Mucosa of stomach (tissue), 1 donor: ENCODE results near the gene ISLR.

ENCODE experiments used
- H3K27me3 ChIP-seq: one replicate; pipeline ENCODE4 v1.7.0; 2013; ENCODE audit warnings: mild to moderate bottlenecking, low read length; ENCODE audit not compliant: control insufficient read depth, insufficient read depth
- H3K36me3 ChIP-seq: one replicate; pipeline ENCODE4 v1.7.0; 2013; ENCODE audit warnings: low read length; ENCODE audit not compliant: control insufficient read depth, insufficient read depth
- H3K4me1 ChIP-seq: one replicate; pipeline ENCODE4 v1.7.0; 2013; ENCODE audit warnings: mild to moderate bottlenecking, low read length; ENCODE audit not compliant: control insufficient read depth, insufficient read depth
- H3K4me3 ChIP-seq: one replicate; pipeline ENCODE4 v1.7.0; 2013; ENCODE audit warnings: low read length
- H3K9ac ChIP-seq: one replicate; pipeline ENCODE4 v1.7.0; 2013; ENCODE audit warnings: mild to moderate bottlenecking, low read length, moderate library complexity
- H3K9me3 ChIP-seq: one replicate; pipeline ENCODE4 v1.7.0; 2013; ENCODE audit warnings: mild to moderate bottlenecking, low read length, moderate library complexity; ENCODE audit not compliant: control insufficient read depth
- donor health status: Pancreatic carcinoma.

Gene ISLR

DNA sequence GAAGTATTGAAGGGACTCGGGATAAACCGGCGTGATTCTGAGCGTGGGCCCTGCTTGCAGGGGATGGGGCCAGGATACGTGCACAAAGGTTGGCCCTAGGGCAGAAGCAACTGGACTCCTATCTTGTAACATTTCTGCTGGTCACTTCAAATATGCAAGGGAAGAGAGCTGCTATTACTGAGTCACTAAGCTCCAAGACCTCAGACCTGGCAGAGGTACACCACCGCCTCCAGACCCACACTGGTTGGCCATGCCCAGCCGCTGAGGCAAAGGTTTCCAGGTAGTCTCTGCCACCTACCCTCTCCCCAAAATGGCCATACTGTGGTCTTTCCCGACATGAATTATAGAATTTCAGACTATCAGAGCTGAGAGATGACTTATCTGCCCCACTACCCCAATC lies 42.4 kb downstream of the ISLR start:
- Histone ChIP-seq H3K9me3 (no peaks in the 10 kb centered on the region), H3K9ac (no peak overlapping the region), H3K4me3 (no peak overlapping the region), H3K27me3 (peaks cover 19% of the 10 kb centered on the region), H3K4me1 (peaks cover 24% of the 10 kb centered on the region), H3K36me3 (no peaks in the 10 kb centered on the region)

DNA sequence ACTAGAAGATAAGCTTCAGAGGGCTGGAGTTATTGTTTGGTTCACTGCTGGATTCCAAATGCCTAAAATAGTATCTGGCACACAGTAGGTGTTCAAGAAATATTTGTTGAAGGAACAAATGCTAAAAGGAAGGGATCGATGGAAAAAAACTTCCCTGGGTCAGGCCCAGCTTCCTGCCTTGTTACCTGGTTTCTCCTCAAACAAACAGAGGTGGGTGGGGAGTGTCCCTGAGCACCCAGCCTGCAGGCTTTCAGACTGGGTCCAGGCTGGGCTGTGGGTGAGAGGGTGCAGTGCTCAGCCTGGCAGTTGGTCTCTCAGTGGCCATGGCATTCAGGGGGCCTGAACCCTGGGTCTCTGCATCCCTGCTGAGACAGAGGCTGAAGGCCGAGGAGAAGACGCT lies 43.4 kb downstream of the ISLR start:
- no peak overlapping the region for H3K4me3 ChIP-seq
- H3K36me3 ChIP-seq: no peaks in the 10 kb centered on the region
- H3K9me3 ChIP-seq: no peaks in the 10 kb centered on the region
- peaks cover 22% of the 10 kb centered on the region for H3K27me3 ChIP-seq
- peaks cover 23% of the 10 kb centered on the region for H3K4me1 ChIP-seq
- no peak overlapping the region for H3K9ac ChIP-seq

DNA sequence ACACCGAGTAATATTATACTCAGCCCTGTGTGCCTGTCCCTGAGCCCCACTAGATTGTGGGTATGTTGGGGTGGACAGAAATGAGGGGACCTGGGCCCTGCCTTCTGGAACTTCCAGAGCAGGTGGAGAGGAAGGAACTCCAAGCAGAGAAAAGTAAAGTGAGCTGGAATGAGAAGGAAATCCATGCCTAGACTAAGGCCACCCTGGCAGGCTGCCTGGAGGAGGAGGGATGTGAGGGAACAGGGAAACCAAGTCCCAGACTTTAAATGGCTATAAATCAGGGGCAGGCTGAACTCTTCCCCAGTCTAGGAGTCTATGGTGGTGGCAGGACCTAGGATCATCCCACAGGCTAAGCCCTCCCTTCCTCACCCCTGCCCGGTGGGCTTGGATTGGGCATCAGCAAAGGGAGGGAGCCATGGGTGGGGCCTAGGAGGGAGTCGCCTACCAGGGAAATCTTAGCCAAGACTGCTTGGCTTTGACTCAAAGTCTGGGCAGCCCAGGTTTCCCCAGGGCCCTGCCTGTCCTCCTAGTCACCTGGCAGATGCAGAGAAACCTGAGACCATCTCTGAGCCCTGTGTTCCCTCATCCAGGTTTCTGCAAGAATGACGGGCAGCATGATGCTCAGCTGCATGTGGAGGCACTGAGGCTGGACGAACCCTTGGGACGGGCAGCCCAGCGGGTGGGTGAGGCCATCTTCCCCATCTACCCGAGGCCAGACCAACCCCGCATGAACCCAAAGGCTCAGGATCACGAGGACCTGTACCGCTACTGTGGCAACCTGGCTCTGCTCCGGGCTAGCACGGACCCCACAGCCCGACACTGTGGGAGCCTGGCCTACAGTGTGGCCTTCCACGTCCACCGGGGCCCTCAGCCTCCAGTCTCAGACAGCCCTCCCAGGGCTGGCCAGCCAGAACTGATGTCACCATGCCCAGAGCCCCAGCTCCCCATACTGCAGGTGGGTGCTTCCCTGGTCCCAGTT lies 44.7 kb downstream of the ISLR start:
- no peaks in the 10 kb centered on the region for H3K9me3 ChIP-seq
- H3K4me3 ChIP-seq: no peak overlapping the region
- H3K4me1 ChIP-seq: peaks cover 23% of the 10 kb centered on the region
- H3K9ac ChIP-seq: no peak overlapping the region
- peaks cover 25% of the 10 kb centered on the region for H3K27me3 ChIP-seq
- no peaks in the 10 kb centered on the region for H3K36me3 ChIP-seq

DNA sequence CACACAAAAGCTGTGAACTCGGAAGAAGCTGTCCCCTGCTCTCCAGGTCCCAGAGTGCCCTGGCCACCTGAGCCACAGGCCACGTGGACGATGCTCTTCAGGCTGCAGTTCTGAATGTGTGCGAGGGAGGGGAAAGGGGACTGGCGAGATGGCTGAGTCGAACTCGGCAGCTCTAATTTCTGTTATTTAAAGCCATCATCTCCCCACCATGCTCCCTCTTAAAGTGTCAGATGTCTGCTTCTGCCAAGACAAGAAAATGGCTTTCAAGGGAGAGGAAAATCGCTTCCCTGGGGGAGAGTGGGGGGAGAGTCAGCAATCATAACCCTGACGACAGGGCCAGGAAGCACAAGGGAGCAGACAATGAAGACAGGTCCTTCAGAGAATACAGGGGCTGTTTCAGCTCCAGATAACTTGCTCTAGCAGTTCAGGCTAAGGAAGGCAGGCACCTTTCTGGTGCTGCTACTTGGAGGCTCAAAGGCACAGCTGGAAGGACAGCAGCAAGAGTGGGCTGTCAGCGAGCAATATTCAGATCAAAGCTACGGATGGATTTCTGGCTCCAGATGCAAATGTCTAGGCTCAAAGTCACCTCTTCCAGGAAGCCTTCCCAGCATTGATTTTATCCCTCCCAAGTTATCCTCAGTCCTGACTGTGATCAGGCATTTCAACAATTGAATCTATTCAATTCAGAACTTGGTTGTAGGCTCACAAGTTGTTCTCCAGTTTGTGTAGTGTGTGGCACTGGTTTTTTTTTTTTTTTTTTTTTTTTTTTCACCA lies 47.2 kb downstream of the ISLR start:
- Histone ChIP-seq H3K27me3 (peaks cover 27% of the 10 kb centered on the region), H3K4me3 (no peak overlapping the region), H3K4me1 (peaks cover 20% of the 10 kb centered on the region), H3K9me3 (no peaks in the 10 kb centered on the region), H3K36me3 (no peaks in the 10 kb centered on the region), H3K9ac (no peak overlapping the region)

DNA sequence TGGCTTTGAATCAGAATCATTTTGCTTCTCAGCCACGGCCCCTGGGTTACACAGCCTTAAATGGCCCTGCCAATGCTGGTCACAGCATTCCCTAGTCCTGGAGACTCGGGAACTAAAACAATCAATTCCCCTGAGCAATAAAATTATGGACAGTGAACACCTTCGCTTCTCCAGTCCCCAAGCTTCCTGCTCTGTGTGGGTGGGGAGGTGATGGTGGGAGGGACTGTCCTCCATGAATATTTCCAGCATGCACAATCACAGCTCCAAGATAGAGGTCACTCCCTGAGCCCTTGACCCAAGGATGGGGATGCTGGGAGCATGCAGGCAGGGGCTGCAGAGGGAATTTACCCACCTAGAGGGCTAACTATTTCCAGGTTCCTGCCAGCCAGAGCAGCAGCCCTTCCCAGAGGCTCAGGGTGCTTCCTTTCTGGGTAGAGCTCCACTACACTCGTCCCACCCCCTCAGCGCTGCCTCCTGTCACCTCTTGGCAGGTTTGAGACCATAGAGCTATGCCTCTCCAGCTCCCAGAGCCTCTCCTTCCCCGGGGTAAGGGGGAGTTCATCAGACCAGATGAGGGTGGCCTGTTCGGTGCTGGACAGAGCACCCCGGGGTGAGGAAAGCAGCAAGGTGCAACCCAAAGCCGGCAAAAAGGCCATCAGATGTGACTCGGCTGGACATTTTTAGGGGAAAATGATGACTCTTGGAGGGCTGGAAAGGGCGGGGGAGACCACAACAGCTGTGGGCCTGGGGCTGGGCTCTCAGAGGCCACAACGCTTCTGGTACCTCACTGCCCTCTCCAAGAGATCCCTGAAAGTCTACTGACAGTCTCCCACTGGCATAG lies 48.1 kb downstream of the ISLR start:
- Histone ChIP-seq H3K36me3 (no peaks in the 10 kb centered on the region), H3K27me3 (peaks cover 27% of the 10 kb centered on the region), H3K9ac (no peak overlapping the region), H3K4me3 (no peak overlapping the region), H3K9me3 (no peaks in the 10 kb centered on the region), H3K4me1 (peaks cover 19% of the 10 kb centered on the region)

DNA sequence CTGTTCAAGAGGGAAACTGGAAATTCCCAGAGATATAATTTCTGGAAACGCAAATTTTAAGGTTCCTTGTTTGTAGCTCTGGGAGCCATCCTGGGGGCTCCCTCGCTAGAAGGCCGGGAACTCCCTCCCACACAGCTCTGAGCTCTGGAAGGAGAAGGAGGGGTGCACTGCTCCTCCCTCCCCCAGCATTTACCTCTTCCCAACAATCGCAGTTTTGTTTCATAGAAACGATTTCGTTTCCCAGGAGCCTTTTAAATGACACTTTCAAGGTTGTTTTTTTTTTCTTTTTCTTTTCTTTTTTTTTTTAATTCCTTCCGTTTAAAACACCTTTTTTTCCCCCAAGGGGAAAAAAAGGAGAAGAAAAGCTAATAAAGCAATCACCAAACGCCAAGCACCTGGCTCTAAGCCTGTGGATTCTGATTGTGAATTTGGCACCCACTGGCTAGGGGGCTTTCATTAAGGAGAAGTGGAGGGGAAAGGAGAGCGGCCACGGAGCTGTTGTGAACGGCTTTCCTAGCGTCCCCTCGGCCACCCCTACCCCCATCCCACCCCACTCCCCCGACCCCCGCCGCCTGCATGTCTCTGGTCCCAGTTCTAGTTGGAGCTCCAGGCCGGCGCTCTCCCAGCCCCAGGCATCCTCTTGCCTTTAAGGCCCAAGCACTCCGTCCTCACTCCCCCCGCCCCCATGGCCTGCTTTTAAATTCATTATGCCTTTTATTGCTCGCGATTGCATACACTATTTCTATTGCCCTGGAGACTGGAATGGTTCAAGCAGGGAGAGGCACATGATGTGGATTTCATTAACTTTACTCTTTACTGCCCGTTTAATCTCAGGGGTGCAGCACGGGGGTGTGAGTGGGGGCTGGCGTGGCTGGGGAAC lies 49.0 kb downstream of the ISLR start:
- no peak overlapping the region for H3K9ac ChIP-seq
- H3K4me1 ChIP-seq: peaks cover 10% of the 10 kb centered on the region
- no peaks in the 10 kb centered on the region for H3K36me3 ChIP-seq
- H3K4me3 ChIP-seq: no peak overlapping the region
- peaks cover 27% of the 10 kb centered on the region for H3K27me3 ChIP-seq
- no peaks in the 10 kb centered on the region for H3K9me3 ChIP-seq

DNA sequence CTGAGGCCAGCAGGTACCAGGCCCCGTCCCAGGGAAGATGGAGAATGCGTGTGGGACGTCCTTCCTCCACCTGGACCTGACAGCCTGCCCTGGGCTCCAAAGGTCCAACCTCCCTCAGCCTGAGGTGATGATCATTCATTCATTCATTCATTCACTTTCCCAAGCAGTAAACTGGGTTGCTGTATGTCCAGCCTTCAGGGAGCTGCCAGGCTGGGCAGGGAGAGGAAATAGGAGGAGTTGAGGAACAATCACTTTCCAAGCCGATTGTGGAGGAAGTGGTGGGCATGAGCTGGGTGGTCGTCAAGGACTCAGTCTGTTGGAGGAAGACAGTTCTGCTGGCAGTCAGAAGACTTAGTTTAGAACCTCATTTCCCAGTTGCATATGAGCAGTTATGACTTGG lies 52.4 kb downstream of the ISLR start:
- Histone ChIP-seq H3K9ac (no peak overlapping the region), H3K27me3 (peaks cover 19% of the 10 kb centered on the region), H3K36me3 (no peaks in the 10 kb centered on the region), H3K9me3 (no peaks in the 10 kb centered on the region), H3K4me1 (peaks cover 9% of the 10 kb centered on the region), H3K4me3 (no peak overlapping the region)
